ENCODE data around the gene ABITRAM.

The ABITRAM gene

DNA sequence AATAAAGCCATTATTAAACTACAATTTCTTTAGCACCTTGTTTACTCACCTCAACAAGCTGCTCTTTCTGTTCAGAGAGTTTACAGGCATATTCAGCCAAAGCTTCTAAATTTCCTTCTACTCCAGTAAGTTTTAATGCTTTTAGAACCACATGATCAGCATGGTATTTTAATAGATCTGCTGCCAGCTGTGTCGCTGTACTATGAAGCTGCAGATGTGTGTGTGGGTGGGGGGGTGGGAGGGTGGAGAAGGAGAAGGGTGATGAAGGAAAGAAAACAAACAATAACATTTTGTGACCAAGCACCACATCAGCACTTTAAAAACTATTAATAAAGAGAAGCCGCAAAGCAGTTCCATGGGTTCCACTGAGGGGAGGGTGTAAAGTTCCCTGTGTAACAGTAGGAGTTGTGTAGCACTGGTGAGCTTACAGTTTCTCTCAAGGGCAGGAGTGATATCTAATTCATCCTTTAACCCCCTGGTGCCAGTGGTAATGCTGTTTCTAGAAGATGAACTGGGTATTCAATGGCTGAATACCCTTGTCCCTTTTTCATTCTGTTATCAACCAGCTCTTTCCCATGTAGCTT lies 38.5 kb downstream of the ABITRAM start:
- DNase-seq = no peak
- intact Hi-C loops (cut with DNase I) = no loop called here

DNA sequence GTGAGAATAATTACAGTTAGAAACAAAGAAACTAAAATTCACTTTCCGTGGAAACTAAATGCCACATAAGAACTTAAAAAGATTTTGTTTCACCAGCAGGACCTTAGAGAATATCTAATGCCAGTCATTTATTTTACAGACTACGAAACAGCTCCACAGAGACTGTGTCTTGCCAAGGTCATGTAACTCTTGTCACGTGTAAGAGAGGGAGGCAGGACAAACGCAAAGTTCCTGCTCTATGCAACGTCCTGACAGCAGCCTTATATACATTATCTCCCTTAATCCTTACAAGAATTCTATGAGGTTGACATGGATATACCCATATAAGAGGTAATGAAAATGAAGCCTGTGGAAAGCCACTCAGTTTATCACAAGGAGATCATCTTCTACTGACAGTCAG lies 39.7 kb downstream of the ABITRAM start:
- no peak for DNase-seq
- intact Hi-C loops (cut with DNase I) = no loop called here

GRCh38 chr9:108978205-108978604 lies 44.0 kb downstream of the ABITRAM start:
- DNase-seq = no peak
- intact Hi-C loops (cut with DNase I) = no loop called here

- intact Hi-C loops (cut with DNase I) = no loop called here
- DNase-seq = no peak
Measured at GRCh38 chr9:108980893-108981292, 46.7 kb downstream of the ABITRAM start.

GRCh38 chr9:108983885-108984284 lies 49.7 kb downstream of the ABITRAM start:
- intact Hi-C loops (cut with DNase I) = no loop called here
- no peak for DNase-seq
